Activated CD4-positive, alpha-beta T cell treated with anti-CD3 and anti-CD28 coated beads, Interleukin-2, amount 50 U/mL, for 48 hours (primary cell): ENCODE results near the gene SOCS1.
A peak's percentile ranks its signal among the peaks of the same experiment; 100 is the strongest.
"Not testable (repeated sequence)": the region's sequence is repeated elsewhere in the genome, so short reads cannot be mapped to it uniquely, and the experiment has no call there.

Source experiments
- DNase-seq, 2 experiments: peaks; one replicate each; pipeline ENCODE4 v3.0.0-alpha.2; 2020

The SOCS1 gene, protein sequence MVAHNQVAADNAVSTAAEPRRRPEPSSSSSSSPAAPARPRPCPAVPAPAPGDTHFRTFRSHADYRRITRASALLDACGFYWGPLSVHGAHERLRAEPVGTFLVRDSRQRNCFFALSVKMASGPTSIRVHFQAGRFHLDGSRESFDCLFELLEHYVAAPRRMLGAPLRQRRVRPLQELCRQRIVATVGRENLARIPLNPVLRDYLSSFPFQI

DNA sequence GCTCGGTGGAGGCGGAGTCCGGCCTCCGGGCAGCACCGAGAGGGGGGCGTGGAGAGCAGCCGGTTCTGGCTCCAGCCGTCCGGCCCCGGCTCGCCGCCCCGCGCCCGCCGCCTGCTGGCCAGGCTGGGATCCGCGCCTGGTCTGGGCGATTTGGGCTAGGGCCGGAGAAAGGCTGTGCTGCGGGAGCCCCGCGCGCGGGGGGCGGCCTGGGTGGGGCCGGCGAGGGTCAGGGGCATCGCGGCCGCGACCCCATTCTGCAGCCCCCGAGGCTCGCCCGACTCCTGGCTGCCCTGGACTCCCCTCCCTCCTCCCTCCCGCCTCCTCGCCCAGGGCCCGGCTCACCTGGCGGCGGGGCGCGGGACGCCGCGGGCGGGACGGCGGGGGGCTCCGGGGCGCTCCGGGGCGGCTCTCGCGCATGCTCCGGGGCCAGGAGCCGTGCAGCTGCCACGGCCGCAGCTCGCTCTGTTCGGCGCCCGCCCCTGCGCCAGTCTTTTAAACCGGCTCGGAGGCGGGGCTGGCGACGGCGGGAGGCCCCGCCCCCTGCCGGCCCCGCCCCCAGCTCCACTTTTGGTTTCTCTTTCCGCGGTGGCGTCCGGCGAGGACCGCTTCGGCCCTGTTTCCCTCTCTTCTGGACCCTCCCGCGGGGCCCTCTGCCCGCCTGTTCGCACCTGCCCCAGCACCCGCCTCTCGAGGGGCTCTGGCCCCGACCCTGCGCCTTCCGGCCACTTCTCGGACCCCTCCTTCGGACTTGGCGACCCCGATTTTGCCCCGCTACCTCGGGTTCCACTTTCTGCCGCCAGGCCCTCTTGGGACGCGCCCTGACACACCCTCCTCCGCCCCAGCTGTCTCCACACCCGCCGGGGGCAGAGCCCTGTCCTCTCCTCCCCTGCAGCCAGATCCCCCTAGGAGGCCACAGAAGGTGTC, at the start of gene SOCS1:
Gene SOCS1, minus strand, starts transcription at position 468 of the 924 bp plus-strand sequence. CDS start 726 bp downstream, outside the sequence.
- peak; percentile 84 to 86 for DNase-seq

DNA sequence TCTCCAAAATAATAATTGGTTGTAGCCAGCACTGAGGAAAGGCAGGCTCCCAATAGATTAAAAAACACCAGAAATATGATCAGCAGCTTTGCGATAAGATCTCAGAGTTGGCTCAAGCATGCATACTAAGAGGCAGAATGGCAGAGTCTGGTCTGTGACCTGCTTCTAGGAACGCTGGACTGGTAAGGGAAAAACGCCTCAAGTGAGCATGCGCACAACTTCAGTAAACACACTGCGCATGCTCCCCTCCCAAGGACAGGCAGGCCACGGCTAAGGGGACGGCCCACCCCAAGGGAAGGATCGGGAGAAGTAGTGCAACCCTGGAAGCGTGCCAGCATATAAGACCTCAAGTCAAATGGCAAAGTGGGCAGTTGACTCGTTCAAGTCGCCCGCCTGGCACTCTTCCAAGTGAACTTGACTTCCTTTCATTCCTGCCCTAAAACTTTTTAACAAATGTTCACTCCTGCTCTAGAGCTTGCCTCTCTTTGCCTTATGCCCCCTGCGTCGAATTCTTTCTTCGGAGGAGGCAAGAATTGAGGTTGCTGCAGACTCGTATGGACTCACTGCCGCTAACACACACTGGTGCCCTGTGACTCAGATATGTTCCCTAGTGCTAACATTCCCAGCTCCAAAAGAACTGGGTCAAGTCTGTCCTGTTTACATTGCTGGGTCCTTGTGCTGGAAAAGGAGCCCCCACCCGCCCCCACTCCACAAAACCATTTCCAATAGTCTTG, 47.6 kb upstream of the SOCS1 start:
- no peak for DNase-seq

DNA sequence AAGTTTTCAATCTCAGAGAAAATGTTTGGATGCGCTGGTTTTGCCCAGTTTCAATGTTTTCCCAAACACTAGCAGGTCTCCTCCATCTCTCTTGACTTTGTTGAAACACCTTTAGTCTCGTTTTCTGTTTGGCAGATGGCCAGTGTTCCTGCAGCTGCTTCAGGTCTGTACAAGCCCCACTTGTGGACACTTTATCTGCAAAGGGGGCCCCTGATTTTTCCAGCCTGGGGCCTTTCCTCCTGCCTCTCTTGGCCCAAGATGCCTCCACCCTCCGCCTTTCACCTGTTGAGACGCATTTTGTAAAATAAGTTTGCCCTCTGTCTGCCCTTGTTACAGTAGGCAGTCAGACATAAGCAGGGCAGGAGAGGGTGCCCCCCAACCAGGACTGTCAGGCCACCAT, 47.0 kb upstream of the SOCS1 start:
- DNase-seq = no peak

DNA sequence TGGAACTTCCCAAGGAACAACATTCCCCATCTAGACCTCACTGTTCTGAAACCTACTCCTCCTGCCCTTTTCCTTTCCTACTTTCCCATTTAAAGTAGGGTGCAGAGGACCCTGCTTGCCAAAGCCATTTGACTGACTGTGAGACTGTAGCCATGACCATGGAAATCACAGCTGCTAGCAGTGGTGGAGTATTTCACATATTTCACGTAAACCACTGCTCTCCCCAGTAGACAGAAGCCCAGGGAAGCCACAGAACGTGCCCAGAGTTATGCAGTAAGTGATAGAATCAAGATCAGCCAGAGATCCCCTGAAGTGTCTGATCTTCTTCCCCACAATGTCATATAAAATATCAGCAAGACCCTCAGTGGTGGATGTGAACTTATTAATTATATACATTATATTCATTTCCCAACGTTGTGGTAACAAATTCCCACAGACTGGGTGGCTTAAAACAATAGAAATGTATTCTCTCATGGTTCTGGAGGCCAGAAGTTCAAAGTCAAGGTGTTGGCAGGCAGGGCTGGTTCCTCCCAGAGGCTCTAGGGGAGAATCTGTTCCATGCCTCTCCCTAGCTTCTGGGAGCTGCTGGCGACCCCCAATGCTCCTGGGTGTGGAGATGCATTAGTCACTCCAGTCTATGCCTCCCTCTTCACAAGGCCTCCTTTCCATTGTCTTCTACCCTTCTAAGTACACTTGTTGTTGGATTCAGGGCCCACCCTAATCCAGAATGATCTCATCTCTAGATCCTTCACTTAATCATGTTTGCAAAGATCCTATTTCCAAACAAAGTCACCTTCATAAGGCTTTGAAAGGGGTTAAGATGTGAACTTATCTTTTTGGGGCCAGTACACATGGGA, 45.9 kb upstream of the SOCS1 start:
- DNase-seq = no peak

DNA sequence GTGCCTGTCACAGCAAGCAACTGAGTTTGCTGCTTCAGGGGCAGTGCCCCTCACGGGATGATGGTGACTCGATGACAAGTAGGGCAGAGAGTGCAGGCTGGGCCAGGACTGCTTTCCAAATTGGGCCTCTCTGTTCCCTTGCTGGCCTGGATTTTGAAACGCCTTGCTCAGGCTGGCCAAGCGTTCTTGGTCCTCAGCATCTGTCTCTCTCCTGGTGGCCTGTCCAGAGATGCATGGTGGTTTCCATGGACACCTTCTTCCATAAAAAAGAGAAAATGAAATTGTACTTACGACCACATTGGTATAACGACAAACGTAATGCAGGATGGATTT, 44.5 kb upstream of the SOCS1 start:
- no peak for DNase-seq

DNA sequence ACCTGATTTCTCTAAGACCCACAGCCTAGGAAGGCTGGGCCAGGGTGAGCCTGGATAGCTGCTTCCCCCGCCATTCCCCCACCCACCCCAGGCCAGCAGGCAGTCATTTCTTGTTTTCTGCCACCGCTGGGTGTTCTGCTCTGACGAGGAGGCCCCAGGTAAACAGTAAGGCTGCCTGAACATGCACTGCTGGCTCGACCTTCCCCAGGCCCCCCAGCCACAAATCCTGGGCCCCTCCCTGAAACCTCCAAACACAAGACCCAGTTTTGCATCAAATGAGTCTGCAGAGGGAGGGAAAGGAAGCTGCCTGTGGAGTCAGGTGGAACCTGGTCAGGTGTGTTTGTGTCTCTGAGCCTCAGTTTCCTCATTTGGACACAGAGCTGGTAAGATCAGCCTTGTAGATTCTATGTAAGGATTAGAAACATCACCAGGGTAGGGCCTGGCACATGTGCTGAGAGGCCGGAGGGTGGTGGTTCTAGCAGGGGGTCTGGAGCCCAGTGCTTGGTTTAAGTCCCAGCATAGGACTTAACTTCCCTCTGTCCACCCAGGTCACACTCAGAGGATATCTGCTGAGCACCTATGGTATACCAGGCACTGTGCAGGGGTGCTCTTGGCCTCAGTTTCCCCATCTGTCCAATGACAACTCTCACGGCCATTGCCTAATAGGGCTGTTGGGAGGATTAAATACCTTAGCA, 44.0 kb upstream of the SOCS1 start:
- DNase-seq = no peak

DNA sequence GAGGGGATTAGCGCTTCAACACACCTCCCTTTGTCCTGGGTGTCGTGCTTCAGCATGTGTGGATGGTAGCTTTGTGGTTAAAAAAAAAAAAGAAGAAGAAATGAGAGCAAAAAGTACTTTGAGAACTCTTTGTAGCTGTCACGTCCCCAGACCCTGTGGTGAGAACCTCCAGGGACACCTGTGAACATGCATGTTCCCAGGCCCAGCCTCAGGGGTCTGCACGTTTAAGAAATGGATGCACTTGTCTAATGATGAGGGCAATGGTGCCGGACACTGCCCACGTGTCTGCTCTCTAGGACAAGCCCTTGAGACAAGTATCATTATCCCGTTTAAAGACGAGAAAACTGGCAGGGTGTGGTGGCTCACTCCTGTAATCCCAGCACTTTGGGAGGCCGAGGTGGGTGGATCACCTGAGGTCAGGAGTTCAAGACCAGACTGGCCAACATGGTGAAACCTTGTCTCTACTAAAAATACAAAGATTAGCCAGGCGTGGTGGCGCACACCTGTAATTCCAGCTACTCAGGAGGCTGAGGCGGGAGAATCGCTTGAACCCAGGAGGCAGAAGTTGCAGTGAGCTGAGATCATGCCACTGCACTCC, 43.0 kb upstream of the SOCS1 start:
- not testable (repeated sequence) for DNase-seq

DNA sequence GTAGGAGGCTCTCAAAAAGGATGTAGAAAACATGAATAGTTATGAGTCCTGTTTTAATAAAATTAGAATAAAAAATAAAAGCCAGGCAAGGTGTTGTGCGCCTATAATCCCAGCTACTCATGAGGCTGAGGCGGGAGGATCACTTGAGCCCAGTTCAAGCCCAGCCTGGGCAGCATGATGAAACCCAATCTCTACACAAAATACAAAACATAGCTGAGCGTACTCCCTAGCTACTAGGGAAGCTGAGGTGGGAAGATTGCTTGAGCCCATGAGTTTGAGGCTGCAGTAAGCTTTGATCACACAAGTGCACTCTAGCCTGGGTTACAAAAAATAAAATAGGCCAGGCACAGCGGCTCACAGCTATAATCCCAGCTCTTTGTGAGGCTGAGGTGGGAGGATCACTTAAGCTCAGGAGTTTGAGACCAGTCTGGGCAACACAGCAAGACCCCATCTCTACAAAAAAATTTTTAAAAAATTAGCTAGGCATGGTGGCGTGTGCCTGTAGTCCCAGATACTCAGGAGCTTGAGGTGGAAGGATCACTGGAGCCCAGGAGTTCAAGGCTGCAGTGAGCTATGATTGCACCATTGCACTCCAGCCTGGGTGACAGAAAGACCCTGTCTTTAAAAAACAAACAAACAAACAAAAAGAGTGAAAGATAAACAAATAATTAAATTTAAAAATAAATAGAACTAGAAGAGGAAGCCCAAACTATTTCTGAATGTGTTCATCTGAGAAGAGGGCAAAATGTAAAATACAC, 42.3 kb upstream of the SOCS1 start:
- no peak for DNase-seq

DNA sequence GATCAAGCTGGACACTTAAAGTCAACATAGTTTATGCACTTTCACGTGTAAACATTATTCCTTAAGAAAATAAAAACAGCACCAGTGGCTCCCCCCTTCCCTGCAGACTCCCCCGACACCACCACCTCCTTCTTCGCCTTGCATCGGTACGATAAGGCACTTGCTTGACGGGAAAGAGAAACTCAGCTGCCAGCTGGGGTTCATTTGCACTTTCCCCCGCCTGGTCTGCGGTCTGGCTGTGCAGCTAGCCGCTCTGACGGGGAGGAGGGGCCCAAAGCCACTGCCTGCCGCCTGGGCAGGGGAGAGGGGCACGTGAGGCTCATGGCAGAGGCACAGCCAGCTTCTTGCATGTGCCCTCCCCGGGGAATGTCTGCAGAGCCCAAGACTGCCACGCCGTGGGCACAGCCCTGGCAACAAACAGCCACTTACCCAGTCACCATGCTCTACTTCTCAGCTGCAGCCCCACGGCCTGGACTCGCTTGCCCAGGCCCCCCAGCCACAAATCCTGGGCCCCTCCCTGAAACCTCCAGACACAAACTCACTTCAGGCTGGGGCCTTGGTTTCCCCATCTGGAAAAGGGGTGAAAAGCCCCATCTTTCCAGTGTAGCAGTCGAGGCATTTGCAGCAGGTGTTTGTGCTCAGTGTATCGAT, 41.6 kb upstream of the SOCS1 start:
- peak; percentile 65 to 75 for DNase-seq

DNA sequence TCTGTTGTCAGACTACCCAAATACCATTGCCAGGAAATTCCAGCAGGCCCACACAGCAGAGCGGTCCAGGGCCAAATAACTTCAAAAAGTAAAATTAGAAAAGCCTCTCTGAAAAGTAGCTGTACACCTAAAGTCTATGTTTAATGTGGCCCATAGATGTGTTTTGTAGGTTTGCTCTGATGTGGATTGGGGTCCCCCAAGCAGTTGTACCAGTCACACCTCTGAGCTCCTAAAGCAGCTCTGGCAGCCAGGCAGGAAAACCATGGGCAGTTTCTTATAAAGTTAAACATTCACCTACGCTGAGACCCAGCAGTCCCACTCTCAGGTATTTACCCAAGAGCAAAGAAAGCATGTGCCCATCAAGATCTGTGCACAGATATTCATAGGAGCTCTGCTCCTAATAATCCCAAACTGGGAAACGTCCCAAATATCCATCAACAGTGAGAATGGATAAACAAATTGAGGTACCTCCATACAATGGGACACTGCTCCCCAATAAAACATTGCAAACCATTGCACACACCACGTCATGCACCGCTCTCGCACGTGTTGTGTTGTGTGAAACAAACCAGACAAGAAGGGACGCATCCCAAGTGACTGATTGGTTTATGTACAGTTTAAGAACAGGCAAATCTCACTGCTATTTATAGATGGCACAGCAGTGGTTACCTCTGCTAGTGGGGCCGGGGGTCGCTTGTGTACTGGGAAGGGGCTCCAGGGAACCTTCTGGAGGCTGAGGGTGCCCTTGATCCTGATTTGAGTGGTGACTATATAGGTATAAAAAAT, 40.9 kb upstream of the SOCS1 start:
- no peak for DNase-seq

DNA sequence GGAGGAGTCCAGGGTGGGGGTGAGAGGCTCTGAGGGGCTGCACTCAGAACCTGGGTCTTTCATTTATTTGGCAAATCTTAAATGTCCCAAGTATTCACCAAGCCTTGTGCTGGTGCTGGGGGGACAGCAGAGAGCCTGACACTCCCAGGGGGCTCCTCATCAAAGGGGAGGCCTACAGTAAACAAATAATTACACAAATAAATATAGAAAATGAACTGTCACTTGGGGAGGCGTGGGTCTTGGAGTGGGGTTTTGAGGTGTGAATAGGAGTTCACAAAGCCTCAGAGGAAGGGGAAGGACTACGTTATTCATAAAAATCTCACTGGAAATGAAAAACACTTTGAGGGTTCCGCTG, 40.3 kb upstream of the SOCS1 start:
- no peak for DNase-seq

DNA sequence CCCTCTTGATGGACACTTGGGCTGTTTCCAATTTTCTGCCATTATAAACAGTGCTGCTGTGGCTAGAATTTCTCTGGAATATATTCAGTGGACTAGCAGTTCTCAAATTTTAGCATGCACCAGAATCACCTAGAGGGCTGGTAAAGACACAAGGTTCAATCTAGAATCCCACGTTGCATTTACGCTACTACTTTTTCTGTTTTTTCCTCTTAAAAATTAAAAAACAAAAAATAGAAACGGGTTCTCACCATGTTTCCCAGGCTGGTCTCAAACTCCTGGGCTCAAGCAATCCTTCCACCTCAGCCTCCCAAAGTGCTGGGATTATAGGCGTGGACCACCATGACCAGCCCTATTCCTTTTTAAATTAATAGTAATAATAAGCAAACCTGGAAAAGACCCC, 39.7 kb upstream of the SOCS1 start:
- no peak for DNase-seq

DNA sequence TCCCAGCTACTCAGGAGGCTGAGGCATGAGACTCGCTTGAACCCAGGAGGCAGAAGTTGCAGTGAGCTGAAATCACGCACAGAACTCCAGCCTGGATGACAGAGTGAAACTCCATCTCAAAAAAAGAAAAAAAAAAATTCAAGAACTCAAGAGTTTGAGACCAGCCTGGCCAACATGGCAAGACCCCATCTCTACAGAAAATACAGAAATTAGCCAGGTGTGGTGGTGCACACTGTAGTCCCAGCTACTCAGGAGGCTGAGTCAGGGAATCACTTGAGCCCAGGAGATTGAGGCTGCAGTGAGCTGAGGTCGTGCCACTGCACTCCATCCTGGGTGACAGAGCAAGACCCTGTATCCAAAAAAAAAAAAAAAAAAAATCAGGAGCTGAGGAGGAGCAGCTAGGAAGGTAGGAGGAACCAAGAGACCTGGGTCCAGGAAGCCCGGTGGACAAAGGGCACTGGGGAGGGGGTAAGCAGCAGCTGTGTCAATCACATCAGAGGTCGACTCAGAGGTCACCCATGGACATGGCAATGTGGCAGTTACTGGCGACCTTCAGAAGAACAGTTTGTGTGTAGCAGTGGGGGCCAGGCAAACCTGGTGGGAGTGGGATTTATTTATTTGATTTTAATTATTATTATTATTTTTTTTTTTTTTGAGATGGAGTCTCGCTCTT, 36.2 kb upstream of the SOCS1 start:
- DNase-seq = no peak

DNA sequence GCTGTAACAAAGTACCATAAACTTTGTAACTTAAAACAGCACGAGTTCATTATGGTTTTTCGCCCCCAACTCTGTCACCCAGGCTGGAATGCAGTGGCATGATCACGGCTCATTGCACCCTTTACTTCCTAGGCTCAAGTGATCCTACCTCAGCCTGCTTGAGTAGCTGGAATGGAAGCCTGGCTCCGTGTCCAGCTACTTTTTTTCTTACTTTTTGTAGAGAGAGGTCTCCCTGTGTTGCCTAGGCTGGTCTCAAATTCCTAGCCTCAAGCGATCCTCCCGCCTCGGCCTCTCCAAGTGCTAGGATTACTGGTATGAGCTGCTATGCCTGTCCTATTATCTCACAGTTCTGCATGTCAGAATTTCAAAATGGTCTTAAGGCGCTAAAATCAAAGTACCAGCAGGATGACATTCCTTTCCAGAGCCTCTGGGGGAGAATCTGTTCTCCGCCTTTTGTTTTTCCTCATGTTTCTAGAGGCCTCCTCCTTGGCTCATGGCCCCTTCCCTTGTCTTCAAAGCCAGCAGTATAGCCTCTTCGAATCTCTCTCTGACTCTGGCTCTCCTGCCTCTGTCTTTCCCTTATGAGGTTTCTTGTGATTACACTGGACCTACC, 35.2 kb upstream of the SOCS1 start:
- no peak for DNase-seq

DNA sequence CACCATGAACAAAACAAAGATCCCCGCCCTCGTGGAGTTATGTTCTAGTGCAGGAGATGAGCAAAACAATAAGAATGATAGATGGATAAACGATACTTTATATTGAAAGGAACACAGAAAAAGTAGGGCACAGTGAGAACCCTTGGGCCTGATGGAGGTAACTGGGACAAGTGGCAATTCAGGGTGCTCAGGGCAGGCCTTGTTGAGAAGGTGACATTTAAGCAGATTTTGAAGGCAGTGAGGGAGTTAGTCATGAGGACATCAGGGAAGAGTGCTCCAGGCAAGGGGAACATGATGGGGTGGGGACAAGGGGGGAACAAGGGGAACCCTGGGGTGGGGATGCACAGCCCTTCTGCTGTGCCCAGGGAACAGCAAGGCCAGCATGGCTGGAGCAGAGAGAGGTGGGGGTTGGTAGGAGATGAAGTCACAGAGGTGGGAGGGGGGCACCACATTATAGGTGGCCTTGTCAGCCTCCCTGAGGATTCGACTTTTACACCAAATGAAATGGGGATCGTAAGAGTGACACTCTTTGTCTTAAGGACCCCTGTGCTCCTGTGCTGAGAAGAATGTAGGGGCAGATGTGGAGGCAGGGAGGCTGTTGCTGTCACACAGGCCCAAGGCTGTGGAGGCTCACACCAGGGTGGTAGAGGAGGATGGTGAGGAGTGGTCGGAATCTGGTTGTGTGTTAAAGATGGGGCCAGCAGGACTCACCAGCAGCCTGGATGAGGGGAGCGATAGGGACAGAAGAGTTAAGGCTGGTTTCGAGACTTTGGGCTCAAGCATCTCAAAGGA, 34.3 kb upstream of the SOCS1 start:
- no peak for DNase-seq

DNA sequence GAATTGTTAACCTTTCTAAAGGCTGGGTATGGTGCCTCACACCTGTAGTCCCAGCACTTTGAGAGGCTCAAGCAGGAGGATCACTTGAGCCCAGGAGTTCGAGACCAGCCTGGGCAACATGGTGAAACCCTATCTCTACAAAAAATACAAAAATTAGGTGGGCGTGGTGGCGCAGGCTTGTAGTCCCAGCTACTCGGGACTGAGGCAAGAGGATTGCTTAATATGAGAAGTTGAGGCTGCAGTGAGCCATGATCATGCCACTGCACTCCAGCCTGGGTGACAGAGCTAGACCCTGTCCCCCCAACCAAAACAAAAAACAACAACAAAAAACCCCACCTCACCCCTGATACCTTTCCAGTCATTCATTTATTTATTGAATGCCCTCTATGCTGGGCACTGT, 33.7 kb upstream of the SOCS1 start:
- not testable (repeated sequence) for DNase-seq

DNA sequence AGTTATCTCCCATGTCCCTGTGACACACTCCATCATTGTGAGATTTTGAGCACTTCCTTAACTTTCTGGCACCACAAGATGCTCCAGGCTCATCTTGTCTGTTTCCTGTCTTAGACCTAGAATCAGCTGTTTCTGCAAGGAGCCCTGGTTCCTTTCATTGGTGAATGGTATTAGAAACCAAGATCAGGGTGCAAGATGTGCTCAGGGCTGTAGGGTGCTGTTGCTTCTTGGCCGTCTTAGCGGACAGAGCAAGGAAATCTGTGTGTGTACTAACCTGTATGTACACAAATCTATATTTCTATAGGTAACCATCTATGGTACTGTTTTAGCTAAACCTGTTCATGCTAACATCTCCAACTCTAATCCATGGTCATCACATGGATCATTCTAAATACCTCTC, 33.2 kb upstream of the SOCS1 start:
- DNase-seq = no peak

DNA sequence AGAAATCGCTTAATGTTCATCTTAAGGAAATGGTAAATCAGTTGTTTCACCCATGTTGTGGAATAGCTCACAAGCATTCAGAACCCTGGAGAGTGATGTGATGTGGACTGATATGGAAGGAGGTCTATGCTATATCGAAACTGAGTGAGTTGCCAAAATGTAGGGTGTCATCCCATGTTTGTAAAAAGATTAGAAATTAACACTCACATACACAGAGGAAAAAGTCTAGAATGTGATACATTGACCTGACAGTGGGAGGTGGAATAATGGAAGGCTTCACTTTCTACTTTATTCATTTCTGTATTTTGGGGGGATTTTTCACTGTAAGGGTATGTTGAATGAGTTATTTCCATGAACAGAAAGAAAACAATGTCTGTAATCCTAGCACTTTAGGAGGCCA, 29.8 kb upstream of the SOCS1 start:
- DNase-seq = no peak
